Right lobe of liver (tissue), 4 donors: ENCODE results near the gene PHF12.

Experiments
- CTCF ChIP-seq, 4 donors: fragments of 200-600 bp in 3 of 4; fragments of 450-650 bp in 1 of 4; IDR thresholded peaks; one replicate each; pipeline versions ENCODE4 v1.5.1 to v1.8.0; 2016 to 2022; ENCODE audit warnings: antibody characterized with exemption in 4 of 4, mild to moderate bottlenecking in 2 of 4
- POLR2A ChIP-seq: fragments of 450-650 bp; IDR thresholded peaks from one replicate; pipeline ENCODE4 v1.6.1; 2017; ENCODE audit warnings: antibody characterized with exemption, mild to moderate bottlenecking
- donor health status: DM: no; HTN: no; CAD: no.
- donor health status: DM: no; HTN: no; CAD: no.
- donor health status: DM: no; HTN: yes; CAD: no.

DNA sequence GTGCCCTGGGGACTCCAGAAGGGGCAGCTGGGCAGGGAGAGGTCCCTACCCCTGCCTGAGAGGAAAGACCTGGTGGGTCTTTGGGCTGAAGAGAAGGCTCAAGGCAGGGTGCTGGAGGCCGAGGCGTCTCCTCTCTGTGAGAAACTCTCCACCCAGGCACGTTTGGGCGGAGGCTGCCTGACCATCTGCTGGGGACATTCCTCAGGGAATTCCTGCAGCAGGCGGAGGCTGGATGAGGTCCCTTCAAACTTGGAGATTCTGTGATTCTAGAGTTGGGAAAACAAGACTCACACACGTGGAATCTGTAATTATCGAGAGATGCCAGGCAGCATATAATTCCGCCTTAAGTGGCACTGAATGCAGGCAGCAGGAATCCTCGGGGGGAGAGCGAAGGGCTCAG, 21.1 kb upstream of the PHF12 start:
- TF ChIP-seq CTCF (IDR thresholded peaks at IDR 0.05) (no peak), POLR2A (no peak)
